Measurements from ENCODE around the gene PNLIPRP1.

Gene PNLIPRP1

GRCh38 chr10:116574797-116575196 is 16.0 kb upstream of the PNLIPRP1 start:
- ATAC-seq, result no peak
- no peak for TF ChIP-seq SNAI2 (CRISPR knock-in tag; IDR thresholded peaks at IDR 0.05)
- no peak for TF ChIP-seq PATZ1 (CRISPR knock-in tag; IDR thresholded peaks at IDR 0.05; ENCODE audit: borderline replicate concordance)
- no peak for TF ChIP-seq ISL1 (CRISPR knock-in tag; IDR thresholded peaks at IDR 0.05)
- no peak for TF ChIP-seq ZFP3 (CRISPR knock-in tag; IDR thresholded peaks at IDR 0.05)
- no peak for TF ChIP-seq OSR1 (CRISPR knock-in tag; IDR thresholded peaks at IDR 0.05)
- TF ChIP-seq RARB (CRISPR knock-in tag; IDR thresholded peaks at IDR 0.05), result no peak
- no peak for TF ChIP-seq ZFP30 (CRISPR knock-in tag; IDR thresholded peaks at IDR 0.05)
- no peak for TF ChIP-seq BACH2 (CRISPR knock-in tag; IDR thresholded peaks at IDR 0.05; ENCODE audit: borderline replicate concordance)
- no peak for TF ChIP-seq TCF4 (CRISPR knock-in tag; IDR thresholded peaks at IDR 0.05; ENCODE audit: borderline replicate concordance)
- no peak for TF ChIP-seq ESRRG (CRISPR knock-in tag; IDR thresholded peaks at IDR 0.05)
- no peak for TF ChIP-seq CSRNP3 (CRISPR knock-in tag; IDR thresholded peaks at IDR 0.05)
- TF ChIP-seq ZNF70 (CRISPR knock-in tag; IDR thresholded peaks at IDR 0.05), result no peak
- no peak for TF ChIP-seq TSHZ2 (CRISPR knock-in tag; IDR thresholded peaks at IDR 0.05)
- no peak for TF ChIP-seq ARNTL (CRISPR knock-in tag; IDR thresholded peaks at IDR 0.05; ENCODE audit: borderline replicate concordance, low read depth)
- no peak for TF ChIP-seq CSDC2 (CRISPR knock-in tag; IDR thresholded peaks at IDR 0.05)
- no peak for TF ChIP-seq ZC3H10 (CRISPR knock-in tag; IDR thresholded peaks at IDR 0.05)

DNA sequence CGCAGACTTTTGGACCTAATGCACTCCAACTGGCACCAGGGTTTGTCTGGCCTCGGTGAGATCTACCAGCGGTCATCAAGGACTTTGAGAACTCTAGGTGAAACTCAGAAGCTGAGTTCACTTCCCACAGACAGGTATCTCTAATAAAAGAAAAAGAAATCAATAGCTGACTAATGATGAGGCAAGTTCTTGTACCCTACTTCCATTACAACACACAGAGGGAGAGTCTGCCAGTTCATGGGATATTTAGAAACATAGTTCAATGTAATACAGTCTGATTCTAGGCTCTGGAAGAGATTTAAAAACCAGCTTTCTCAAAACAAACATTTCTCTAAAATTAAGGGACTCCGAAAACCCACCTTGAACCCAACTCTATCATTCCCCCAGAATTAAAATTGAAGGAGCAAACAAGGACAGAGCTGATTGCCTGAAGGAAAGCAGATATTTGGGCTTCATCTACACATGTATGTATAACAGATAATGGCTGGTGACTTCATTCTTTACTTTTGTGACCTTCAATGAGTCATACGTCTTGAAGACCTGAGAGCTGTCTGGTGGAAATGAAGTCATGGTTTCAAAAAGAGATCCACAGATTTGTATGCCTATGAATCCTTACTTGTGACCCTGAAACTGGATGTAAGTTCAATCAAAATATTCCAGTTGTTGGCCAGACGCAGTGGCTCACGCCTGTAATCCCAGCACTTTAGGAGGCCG is 2.7 kb upstream of the PNLIPRP1 start:
- ATAC-seq, result no peak
- TF ChIP-seq RARB (CRISPR knock-in tag; IDR thresholded peaks at IDR 0.05) (no peak), GLIS3 (CRISPR knock-in tag; IDR thresholded peaks at IDR 0.05) (no peak), OSR1 (CRISPR knock-in tag; IDR thresholded peaks at IDR 0.05) (no peak), PATZ1 (CRISPR knock-in tag; IDR thresholded peaks at IDR 0.05; ENCODE audit: borderline replicate concordance) (no peak), ARNTL (CRISPR knock-in tag; IDR thresholded peaks at IDR 0.05; ENCODE audit: borderline replicate concordance, low read depth) (no peak), BACH2 (CRISPR knock-in tag; IDR thresholded peaks at IDR 0.05; ENCODE audit: borderline replicate concordance) (no peak), ISL1 (CRISPR knock-in tag; IDR thresholded peaks at IDR 0.05) (no peak), ZFP3 (CRISPR knock-in tag; IDR thresholded peaks at IDR 0.05) (no peak), TOX (CRISPR knock-in tag; IDR thresholded peaks at IDR 0.05; ENCODE audit: borderline replicate concordance) (no peak), TCF4 (CRISPR knock-in tag; IDR thresholded peaks at IDR 0.05; ENCODE audit: borderline replicate concordance) (no peak), PPARA (CRISPR knock-in tag; IDR thresholded peaks at IDR 0.05; ENCODE audit: borderline replicate concordance) (no peak), ZNF565 (CRISPR knock-in tag; conservative IDR thresholded peaks at IDR 0.05; ENCODE audit: low read depth) (no peak), ZNF8 (CRISPR knock-in tag; IDR thresholded peaks at IDR 0.05) (no peak), TSHZ2 (CRISPR knock-in tag; IDR thresholded peaks at IDR 0.05) (no peak), SNAI2 (CRISPR knock-in tag; IDR thresholded peaks at IDR 0.05) (no peak), ZFP30 (CRISPR knock-in tag; IDR thresholded peaks at IDR 0.05) (no peak), ZNF70 (CRISPR knock-in tag; IDR thresholded peaks at IDR 0.05) (no peak)

All from SK-N-SH treated with all-trans-retinoic acid at 6 μM for 48 hours (cell line).